ENCODE data around the gene ACOD1.
"Not testable (repeated sequence)": the region's sequence is repeated elsewhere in the genome, so short reads cannot be mapped to it uniquely, and the experiment has no call there.

The ACOD1 gene

DNA sequence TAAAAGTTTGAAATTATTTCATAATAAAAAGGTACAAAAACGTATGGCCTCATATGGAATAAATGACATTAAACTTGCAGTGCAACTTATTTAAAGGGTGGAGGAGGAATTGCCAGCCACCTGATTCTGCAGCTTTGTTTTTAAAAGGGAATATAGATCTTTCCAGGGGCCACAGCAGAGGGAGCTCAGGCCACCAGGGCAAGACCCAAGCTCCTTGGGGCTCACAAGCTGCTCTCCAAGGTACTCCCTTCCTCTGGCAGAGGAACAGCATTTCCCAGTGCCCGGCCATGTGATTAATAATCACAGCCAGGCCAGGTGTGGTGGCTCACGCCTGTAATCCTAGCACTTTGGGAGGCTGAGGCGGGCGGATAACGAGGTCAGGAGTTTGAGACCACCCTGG, 6.2 kb downstream of the ACOD1 start:
- DNase-seq: no peak

- no peak for DNase-seq
Measured at GRCh38 chr13:76955193-76955592, 6.9 kb downstream of the ACOD1 start.

DNA sequence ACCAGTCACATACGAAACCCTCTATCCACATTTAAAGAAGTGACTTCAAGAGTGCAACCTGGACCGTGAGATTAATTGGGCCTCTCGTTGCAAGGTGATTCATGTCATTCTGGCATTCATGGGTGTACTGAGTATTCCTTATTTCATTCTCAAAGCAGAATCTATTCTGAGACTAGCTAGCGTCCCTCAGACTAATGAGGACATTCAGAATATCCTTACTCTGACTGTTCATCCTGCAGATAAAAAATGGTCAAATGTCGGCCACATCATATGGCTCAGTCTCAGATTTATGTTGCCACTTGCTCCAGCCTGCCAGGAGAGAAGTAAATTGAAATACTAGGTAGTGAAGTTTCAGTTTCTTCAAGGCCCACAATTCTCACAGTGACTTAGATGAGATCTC, 7.3 kb downstream of the ACOD1 start:
- DNase-seq: no peak

DNA sequence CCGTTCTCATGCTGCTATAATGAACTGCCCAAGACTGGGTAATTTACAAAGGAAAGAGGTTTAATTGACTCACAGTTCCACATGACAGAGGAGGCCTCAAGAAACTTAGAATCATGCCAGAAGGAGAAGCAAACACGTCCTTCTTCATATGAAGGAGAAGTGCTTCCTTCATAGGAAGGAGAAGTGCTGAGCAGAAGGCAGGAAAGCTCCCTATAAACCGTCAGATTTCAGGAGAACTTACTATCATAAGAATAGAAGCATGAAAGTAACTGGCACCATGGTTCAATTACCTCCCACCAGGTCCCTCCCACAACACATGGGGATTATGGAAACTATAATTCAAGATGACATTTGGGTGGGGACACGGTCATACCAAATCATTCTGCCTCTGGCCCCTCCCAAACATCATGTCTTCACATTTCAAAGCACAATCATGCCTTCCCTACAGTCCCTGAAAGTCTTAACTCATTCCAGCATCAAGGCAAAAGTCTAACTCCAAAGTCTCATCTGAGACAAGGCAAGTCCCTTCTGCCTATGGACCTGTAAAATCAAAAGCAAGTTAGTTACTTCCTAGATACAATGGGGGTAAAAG, 10.6 kb downstream of the ACOD1 start:
- DNase-seq: no peak

GRCh38 chr13:76959734-76960133, 11.4 kb downstream of the ACOD1 start:
- not testable (repeated sequence) for DNase-seq

DNA sequence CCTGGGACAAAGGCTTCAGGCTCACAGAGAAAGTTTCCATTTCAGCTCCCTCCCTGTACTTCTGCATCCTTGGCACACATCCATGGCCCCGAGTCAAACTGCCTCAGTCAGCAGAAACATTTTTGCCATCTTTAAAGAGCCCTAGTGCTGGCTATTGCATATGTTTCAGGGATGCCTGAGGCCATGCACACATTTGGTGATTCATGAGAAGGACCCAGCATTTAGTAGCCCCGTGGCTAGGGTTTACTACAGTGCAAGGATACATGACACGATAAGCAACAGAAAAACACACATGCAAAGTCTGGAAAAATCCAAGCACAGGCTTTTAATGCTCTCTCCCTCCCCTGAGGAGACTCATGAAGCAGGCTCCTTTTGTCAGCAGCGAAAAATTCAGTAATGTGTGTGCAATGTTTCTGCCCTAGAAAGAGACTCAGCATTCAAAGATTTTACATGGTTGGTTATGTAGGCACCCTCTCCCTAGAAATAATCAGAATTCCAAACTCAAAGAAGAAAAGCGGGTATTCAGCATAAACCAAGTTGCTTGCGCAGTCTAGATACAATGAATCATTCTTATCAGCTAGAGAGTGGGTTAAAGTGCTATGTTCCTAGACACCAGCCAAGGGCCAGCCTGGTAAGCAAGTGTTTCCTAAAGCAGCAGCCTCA, 17.6 kb downstream of the ACOD1 start:
- no peak for DNase-seq

GRCh38 chr13:76967031-76967430, 18.7 kb downstream of the ACOD1 start:
- no peak for DNase-seq

- no peak for DNase-seq
Measured at GRCh38 chr13:76968041-76968440, 19.7 kb downstream of the ACOD1 start.

GRCh38 chr13:76969488-76970365, 21.4 kb downstream of the ACOD1 start:
- DNase-seq: no peak

DNA sequence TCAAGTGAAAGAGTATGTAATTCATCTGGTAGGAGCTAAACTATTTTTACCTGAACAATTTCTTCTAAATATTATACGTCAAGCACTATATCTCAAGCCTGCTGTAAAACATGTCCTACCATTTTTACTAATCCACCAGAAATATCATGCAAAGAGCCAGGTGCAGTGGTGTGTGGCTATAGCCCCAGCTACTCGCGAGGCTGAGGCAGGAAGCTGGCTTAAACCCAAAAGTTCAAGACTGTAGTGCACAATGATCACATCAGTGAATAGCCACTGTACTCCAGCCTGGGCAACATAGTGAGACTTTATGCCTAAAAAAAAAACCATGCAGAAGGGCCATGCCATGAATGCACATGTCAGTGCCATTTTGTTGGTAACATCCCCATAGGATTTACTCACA, 22.9 kb downstream of the ACOD1 start:
- no peak for DNase-seq

GRCh38 chr13:76971851-76972829, 23.8 kb downstream of the ACOD1 start:
- no peak for DNase-seq

GRCh38 chr13:76973920-76974617, 25.8 kb downstream of the ACOD1 start:
- no peak for DNase-seq

DNA sequence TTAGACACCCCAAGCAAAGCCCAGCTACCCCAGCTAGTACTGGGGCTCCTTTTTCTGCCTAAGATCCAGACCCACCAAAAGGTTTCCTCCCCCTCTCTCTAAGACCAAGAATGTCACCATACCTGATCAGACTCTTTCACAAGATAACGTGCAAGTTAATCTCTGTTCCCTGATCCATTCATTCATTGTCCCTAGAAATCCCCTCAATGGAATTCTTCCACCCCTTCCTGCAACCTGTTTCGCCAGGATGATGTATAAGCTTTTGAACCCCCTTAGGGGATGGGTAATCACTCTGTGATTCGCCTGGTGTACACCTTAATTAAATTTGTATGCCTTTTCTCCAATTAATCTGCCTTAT, 26.3 kb downstream of the ACOD1 start:
- no peak for DNase-seq

GRCh38 chr13:76975863-76976262, 27.6 kb downstream of the ACOD1 start:
- no peak for DNase-seq

DNA sequence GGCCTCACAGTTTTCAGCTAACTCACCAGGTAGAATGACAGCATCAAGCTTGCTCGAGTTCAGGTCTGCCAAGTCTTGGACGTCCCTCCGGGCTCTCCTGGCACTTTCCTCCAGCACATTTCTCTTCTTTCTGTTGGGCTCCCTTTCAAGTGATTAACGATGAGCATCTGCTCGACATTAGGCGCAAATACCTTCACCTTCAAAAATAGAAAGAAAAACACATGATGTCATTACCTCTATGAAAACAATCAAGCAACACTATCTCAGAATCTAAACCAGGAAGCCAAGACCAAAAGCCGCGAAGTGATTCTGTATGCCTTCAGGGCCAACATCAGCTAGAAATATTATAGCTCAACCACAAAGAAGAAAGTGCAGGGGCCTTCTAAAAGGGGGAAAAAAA, 28.2 kb downstream of the ACOD1 start:
- DNase-seq: no peak

GRCh38 chr13:76976929-76977328, 28.6 kb downstream of the ACOD1 start:
- DNase-seq: no peak

DNA sequence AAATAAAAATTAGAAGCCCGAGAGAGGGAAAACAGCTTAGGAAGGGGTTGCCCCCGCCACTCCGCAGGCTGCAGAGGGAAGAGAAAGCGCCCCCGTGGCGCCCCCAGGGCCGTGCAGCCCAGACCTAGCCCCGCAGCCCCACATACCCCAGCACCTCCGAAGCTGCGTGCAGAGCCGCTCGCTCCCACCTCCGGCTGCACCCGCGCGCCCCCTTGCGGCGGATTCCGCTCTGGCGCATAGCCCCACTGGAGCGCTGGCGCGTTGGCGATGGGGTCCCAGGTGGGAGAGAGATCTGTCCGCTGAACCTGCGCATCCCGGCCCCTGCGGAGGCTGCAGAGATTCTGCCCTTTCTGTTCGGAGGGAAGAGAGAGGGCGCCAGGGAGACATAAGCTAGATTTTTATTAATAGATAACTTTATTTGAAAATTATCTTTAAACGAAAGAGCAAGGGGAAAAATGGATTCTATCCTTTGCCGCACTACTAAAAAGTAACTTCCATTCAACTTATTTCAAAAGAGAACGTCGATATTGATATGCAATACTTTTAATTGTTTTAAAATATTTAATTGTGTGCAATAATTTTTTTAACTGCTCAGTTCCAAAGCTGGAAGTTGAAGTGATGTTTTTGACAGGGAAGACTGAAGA, 31.9 kb downstream of the ACOD1 start:
- peak; percentile 88 for DNase-seq

GRCh38 chr13:76982061-76982460, 33.8 kb downstream of the ACOD1 start:
- no peak for DNase-seq

DNA sequence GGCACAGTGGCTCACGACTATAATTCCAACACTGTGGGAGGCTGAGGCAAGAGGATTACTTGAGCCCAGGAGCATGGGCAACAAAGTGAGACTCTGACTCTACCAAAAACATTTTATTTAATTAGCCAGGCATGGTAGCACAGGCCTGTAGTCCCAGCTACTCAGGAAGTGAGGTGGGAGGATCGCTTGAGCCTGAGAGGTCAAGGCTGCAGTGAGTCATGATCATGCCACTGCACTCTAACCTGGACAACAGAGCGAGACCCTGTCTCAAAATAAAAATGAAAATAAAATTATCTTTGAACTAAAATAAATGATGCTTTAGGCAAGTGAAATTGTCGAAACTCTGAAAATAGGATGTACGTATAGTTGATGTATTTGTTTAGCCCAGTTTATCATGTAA, 35.4 kb downstream of the ACOD1 start:
- no peak for DNase-seq

DNA sequence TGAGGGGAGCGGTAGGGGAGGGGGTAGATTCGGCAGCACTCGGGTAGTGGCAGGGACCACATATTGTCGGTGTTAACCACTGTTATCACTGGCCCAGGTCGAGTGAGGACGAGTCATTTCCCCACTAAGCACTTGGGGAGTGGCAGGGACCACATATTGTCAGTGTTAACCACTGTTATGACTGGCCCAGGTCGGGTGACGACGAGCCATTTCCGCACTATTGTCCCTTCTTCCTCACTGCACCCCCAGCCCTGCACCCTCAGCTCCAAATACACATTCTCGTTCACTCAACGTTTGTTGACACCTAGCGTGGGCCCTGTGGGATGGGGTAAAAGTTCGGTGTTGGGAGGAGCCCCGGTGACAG, 43.1 kb downstream of the ACOD1 start:
- peak; percentile 78 for DNase-seq

DNA sequence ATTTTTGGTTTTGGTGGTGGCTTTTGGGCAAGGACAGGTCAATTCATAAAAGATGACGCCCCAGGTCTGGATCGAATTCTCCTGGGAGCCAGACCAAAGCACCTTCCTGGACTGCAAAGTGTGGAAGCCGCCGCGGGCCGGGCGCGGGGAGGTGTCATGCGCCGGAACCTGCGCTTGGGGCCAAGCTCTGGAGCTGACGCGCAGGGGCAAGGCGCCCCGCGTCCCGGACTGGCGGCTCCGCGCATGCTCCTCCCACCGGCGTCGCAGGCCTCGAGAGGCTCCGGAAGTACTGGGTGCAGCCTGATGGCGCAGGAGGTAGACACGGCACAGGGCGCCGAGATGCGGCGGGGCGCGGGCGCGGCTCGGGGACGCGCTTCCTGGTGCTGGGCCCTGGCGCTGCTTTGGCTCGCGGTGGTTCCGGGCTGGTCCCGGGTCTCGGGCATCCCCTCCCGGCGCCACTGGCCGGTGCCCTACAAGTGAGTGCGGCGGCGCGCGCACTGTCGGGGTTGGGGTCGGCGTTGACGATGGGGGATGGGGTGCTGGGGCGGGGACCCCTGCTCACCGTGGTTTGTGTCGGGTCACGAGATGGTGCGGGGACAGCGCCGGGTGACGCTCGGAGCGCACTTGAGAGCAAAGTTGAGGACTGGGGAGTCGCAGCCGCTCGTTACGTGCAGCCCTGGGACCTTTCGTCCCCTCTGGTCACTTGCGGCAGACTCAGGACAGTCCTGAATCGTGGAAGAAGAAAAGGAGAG, 43.7 kb downstream of the ACOD1 start, which contains the start of gene CLN5:
CLN5 (plus strand) TSS at position 286 of the 752 bp plus-strand sequence; CDS start at position 304, 18 bp downstream.
- DNase-seq: peak; percentile 91
